Islet of Langerhans (tissue), 1 donor: Measurements from ENCODE around the gene ANXA3.
"Not testable (repeated sequence)": the region's sequence is repeated elsewhere in the genome, so short reads cannot be mapped to it uniquely, and the experiment has no call there.

Experiments used
- FAIRE-seq: peaks from one replicate; lab custom pipeline; 2011; peaks lifted over from hg19 to GRCh38; lab: Jason Lieb, UNC

ANXA3 gene, protein sequence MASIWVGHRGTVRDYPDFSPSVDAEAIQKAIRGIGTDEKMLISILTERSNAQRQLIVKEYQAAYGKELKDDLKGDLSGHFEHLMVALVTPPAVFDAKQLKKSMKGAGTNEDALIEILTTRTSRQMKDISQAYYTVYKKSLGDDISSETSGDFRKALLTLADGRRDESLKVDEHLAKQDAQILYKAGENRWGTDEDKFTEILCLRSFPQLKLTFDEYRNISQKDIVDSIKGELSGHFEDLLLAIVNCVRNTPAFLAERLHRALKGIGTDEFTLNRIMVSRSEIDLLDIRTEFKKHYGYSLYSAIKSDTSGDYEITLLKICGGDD

DNA sequence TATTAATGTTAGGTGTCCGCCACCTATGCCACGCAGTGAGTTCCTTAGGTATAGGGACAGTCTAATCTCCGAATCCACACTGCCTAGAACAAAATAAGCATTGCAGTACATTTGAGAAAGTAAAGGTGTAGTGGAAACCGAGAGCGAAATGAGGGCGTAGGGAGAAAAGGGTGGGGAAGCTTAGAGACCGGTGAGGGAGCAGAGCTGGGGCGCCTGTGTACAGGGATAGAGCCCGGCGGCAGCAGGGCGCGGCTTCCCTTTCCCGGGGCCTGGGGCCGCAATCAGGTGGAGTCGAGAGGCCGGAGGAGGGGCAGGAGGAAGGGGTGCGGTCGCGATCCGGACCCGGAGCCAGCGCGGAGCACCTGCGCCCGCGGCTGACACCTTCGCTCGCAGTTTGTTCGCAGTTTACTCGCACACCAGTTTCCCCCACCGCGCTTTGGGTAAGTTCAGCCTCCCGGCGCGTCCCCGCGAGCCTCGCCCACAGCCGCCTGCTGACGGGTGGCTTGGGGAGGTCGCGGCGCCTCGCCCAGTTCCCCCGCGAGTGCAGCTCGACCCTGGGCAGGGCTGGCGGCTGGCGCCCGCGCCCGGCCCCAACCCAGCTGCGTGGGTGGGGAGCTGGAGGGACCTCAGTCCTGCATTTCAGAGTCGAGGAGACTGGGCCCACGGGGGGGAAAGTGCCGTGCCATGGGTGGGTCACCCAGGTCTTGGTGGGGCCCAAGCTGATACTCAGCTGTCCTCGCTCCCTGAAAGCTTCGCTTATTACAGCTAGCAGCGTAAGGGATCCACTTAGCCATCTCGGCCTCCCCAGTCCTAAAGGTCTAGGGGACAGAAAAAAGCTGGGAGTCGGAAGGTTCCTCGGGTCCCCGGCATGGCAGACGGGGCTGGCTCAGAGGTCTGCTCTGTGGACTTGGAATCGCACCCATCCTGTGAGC is at the start of gene ANXA3:
TSS of gene ANXA3 (plus strand) at position 351 of the 932 bp plus-strand sequence. CDS start 2,704 bp downstream, outside the sequence.
- no peak for FAIRE-seq

- not testable (repeated sequence) for FAIRE-seq
Measured at GRCh38 chr4:78506260-78506659, 45.3 kb upstream of the ANXA3 start.

DNA sequence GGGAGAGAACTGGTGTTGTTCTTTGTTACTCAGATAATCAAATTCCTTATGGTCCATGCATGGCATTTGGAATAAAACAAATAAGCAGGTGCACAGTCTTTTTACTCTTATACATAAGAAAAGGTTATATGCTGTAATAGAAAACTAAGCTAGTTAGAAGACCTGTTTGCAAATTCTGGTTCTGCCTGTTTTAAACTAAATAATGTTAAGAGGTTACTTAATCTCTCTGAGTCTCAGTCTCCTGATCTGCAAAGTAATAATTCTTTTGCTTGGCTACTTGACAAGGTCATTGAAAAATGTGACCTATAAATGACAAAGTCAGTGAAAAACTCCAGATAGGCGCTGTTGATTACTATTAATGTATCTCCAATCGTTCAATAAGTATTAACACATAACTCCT is 42.5 kb upstream of the ANXA3 start:
- no peak for FAIRE-seq

- no peak for FAIRE-seq
Measured at GRCh38 chr4:78510108-78510507, 41.5 kb upstream of the ANXA3 start.

GRCh38 chr4:78510681-78511080 is 40.9 kb upstream of the ANXA3 start:
- FAIRE-seq = no peak

- FAIRE-seq = no peak
Measured at GRCh38 chr4:78512357-78512920, 39.1 kb upstream of the ANXA3 start.

DNA sequence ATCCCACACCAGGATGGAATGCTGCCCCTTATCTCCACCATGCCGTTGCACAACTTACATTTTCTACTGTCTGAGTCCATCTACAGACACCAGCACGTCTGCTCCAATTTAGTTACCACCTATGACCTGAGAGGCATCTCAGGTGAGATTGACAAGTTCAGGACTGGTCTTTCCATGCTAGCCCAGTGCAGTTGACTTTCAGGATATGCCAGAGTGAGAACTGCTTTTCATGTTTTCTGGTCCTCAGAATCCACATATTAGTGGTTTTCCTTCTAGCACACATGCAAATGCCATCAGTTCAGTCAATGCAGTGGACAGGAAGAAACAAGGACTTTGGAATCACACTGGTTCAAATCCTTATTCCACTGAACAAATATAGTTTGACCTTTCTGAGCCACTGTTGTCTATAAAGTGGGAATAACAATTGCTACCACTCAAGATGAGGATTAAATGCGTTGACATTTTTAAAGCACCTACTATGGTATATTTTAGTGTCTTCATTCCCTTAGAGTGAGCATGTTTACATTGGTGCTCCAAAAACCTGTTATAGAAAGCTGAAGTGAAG is 38.1 kb upstream of the ANXA3 start:
- FAIRE-seq = no peak

- FAIRE-seq = peak; percentile 91
Measured at GRCh38 chr4:78517050-78517652, 34.4 kb upstream of the ANXA3 start.

- no peak for FAIRE-seq
Measured at GRCh38 chr4:78518561-78518960, 33.0 kb upstream of the ANXA3 start.

GRCh38 chr4:78519962-78520361 is 31.6 kb upstream of the ANXA3 start:
- no peak for FAIRE-seq

GRCh38 chr4:78520808-78521226 is 30.8 kb upstream of the ANXA3 start:
- FAIRE-seq = no peak

GRCh38 chr4:78524009-78524408 is 27.6 kb upstream of the ANXA3 start:
- FAIRE-seq = no peak

GRCh38 chr4:78525559-78525958 is 26.0 kb upstream of the ANXA3 start:
- no peak for FAIRE-seq

GRCh38 chr4:78527103-78527502 is 24.5 kb upstream of the ANXA3 start:
- FAIRE-seq = no peak

GRCh38 chr4:78527555-78527954 is 24.0 kb upstream of the ANXA3 start:
- FAIRE-seq = no peak

DNA sequence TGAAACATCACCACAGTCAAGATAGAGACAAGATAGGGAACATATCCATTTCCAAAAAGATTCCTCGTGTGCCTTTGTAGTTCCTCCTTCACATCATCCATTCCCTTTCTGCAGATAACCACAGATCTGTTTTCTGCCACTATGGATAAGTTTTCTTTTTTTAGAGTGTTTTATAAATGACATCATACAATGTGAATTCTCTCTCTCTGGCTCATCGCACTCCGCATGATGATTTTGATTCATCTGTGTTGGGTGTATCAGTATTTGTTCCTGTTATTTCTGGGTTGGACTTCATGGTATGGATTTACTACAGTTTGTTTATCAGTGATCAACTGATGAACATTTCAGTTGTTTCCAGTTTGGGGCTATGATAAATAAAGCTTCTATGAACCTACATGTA is 23.2 kb upstream of the ANXA3 start:
- no peak for FAIRE-seq

DNA sequence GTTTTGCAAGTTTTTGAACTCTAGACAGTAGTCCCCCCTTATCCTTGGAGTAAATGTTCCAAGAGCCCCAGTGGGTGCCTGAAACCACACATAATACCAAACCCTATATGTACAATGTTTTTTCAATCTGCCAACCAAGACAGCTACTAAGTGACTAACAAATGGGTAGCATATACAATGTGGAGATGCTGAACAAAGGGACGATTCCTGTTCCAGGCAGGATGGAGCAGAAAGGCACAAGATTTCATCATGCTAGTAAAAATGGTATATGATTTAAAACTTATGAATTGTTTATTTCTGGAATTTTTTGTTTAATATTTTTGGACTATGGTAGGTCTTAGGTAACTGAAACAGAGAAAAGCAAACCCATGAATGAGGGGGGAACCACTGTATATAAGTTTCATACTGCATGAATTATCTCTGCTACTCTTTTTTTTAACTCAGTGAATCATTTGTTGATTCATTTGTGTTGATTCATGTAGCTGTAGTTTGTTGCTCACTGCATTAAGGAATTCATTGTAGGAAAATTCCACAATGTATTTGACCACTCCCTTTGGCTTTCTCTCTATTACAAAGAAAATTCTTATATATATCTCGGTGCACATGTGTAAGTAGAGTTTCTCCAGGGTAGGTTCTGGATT is 21.9 kb upstream of the ANXA3 start:
- no peak for FAIRE-seq

- FAIRE-seq = no peak
Measured at GRCh38 chr4:78532046-78532445, 19.5 kb upstream of the ANXA3 start.

DNA sequence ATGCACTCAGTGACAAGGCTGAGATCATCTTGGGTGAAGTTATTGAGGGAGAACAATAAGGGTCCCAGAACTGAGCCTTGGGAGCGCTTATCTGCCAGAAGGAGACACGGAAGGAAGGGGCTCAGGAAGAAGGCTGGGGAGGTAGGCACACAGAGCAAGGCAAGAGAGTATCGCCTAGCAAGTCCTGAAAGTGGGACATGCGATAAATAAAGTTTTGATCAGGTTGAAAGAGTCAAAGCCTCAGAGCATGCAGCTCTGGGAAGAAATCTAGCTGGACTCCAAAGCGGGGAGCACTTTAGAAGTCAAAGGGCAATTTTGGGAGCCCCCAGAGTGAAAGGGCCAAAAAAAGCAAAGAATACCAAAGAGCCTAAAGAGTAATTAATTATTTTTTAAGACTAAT is 17.7 kb upstream of the ANXA3 start:
- no peak for FAIRE-seq

DNA sequence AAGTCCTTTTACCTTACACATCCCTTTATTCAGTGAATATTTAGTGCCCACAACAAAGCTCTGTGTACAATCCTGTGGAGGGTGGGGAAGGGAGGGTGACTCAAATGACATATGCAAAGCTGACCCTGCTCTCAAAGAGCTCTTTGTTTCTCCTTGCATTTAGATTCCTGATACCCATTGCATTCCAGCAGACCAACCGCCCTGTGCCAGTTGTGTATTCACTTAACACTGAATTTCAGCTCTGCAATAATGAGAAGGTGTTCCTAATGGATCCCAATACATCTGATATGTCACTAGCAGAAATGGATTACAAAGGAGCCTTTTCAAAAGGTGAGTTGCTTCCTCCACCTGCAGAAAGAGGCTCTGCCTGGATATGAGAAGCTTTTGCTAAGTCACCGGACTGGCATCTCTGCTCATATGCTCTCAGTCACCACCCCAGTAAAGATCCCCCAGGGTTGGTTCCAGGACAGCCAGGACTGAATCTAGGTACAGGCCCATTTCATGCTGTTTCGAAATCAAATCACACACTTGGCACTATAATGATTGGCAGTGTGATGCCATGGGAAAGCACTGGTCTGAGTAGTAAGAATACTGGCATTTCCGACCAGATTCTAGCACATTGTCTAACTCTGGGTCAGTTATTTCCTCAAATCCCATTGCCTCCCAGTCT is 17.1 kb upstream of the ANXA3 start:
- FAIRE-seq = no peak

GRCh38 chr4:78542373-78542772 is 9.2 kb upstream of the ANXA3 start:
- FAIRE-seq = no peak
